Cardiac septum (tissue), 1 donor: ENCODE data around the gene UBE4B. TPM values are rescaled to one million over a fixed set of nuclear protein-coding genes. Genes with fewer than 3 reads are reported as not detected.
"Not testable (repeated sequence)": the region's sequence is repeated elsewhere in the genome, so short reads cannot be mapped to it uniquely, and the experiment has no call there.

Experiments
- DNase-seq: peaks from one replicate; pipeline ENCODE4 v3.0.0-alpha.2; 2020; ENCODE audit warnings: low spot score
- intact Hi-C: fragments of 100-400 bp; cut with DNase I; formaldehyde crosslinking; loops from one replicate; pipeline ENCODE4 v1.14.0; 2022
- total RNA-seq: library from RNA; stranded (reverse); fragmentation: NEBNext Ultra II Directional; extraction: Animal tissue kit (Norgen Biotek cat#: 25700); gene quantifications from one replicate; pipeline ENCODE4 v1.2.1, GENCODE V29; 2021
- donor health status: DM: no; HTN: no; CAD: no.

The UBE4B gene
- total RNA-seq, 1 donor from 2014 or later: 62.1 TPM

DNA sequence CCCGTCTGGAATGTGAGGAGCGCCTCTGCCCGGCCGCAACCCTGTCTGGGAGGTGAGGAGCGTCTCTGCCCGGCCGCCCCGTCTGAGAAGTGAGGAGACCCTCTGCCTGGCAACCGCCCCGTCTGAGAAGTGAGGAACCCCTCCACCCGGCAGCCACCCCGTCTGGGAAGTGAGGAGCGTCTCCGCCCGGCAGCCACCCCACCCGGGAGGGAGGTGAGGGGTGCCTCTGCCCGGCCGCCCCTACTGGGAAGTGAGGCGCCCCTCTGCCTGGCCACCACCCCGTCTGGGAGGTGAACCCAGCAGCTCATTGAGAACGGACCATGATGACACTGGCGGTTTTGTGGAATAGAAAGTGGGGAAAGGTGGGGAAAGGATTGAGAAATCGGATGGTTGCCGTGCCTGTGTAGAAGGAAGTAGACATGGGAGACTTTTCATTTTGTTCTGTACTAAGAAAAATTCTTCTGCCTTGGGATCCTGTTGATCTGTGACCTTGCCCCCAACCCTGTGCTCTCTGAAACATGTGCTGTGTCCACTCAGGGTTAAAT is 3.7 kb upstream of the UBE4B start:
- intact Hi-C loops, DNase-seq: not testable (repeated sequence)

- intact Hi-C loops: loop anchor here (5.0 kb wide), 2 partner anchors 76 to 154 kb away; no protein-coding TSS in a partner anchor
- no peak for DNase-seq
These were observed 1.3 kb upstream of the UBE4B start for GRCh38 chr1:10031461-10031860.

DNA sequence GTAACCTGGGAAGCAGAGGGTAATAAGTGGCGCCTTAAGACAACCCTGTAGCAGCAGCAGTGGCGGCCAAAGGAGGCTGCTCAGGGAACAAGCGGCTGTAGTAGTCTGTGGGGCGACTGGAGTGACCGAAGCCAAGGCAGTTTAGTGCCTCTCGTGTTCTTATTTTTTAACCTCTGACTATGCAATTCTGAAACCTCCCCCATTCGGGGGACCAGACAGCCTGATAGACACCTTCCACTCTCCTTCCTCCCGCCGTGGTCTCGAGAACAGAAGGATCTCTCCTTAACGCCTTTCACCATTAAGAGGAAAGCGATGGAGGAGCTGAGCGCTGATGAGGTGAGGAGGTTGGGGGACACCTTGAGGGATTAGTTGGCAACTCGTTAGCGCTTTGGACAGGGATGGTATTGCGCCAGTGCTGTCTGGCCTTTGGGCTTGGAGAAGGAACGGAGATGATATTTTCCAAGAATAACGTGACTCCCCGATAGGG is 644 bp downstream of the UBE4B start:
- intact Hi-C loops: loop anchor here (2.0 to 5.0 kb wide), 4 partner anchors 74 to 156 kb away; partner anchors contain the start of genes LZIC and NMNAT1
- no peak for DNase-seq

DNA sequence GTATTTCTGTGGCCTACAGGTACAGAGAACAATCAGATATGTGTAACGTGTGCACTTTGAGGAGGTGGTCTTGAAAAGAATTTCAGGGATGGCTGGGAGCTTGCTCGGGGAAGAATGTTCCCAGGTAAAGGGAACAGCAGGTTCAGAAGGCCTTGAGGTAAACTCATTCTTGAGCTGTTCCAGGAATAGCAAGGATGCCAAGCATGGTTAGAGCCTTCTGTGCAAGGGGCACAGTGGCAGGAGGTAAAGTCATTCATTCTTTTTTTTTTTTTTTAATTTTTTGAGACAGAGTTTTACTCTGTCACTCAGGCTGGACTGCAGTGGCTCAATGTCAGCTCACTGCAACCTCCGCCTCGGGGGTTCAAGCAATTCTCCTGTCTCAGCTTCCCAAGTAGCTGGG is 10.0 kb downstream of the UBE4B start:
- intact Hi-C loops: no loop called here

DNA sequence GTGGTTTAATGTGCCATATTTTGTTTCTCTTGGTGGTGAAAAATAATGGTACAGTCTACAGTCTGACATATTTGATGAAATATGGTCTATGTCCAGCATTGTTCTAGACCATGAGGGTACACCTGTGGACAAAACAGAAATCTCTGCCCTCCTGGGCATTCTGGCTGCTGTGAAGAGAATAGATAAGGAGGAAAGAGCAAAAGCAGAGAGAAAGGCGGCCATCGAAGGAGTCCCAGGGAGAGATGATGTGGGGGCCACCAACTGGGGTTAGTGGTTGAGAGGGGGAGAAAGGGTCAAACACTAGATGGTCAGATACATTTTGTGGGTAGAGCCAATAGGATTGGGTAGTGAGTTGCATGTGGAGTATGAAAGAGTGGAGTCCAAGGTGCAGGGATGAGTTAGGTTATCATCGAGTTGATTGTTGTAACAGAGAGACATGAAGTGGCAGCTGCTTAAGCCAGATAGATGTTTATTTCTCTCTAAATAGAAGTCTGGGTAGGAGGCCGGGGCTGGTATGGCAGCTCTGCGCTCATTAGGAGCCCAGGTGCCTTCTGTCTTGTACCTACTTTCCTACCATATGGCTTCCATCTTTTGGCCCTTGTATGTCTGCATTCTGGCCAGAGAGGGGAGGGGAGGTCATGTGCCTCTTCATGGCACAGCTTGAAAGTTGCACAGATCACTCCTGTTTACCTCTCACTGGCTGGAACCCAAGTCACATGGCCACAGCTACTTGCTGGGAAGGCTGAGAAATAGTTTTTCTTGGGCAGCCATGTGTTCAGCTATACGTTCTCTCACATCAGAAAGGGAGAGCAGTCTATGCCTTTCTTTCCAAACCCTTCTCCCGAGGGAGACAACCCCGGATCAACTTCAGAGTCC is 13.0 kb downstream of the UBE4B start:
- DNase-seq: no peak
- intact Hi-C loops: no loop called here

More for the DNA sequence above, 10.0 kb downstream of the UBE4B start:
- DNase-seq: no peak

GRCh38 chr1:10046356-10047085 is 13.8 kb downstream of the UBE4B start:
- intact Hi-C loops: no loop called here
- DNase-seq: no peak

GRCh38 chr1:10048601-10049000 is 15.8 kb downstream of the UBE4B start:
- intact Hi-C loops: no loop called here
- no peak for DNase-seq

- no peak for DNase-seq
- intact Hi-C loops: no loop called here
These were observed 17.9 kb downstream of the UBE4B start for GRCh38 chr1:10050611-10051010.

DNA sequence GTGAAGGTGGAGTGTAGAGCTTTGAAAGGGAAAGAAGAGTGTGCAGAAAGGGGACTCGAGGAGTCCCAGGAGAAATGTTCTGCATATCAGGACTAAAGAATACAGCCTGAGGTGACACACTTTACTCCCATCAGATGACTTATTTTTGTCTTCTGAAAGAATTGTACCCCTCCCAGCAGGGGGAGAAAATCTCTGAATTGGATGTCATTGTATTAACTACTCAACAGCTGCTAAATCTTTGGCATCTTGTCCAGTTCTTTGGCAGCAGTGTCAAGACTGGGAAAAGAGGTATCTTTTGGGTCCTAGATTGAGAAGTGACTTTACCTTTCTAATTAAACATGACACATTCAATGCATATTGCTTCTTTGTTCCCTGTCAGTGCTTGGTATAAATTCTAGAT is 18.9 kb downstream of the UBE4B start:
- intact Hi-C loops: no loop called here

DNA sequence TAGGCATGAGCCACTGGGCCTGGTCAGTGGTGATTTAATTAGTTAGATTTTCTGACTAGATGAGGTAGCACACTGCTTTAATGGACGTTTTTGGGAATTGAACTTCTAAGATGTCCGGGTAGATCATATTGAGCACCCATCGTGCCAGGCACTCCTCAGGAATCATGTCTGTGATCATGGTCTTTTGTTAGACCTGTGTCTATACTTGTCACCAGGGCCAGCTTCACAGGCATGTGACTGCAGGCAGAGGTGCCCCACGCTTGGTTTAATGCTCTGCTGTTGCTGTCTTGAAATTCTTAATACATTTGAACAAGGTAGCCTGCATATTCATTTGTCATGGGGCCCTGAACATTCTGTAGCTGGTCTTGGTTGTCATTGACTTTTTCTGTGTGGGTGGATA is 19.6 kb downstream of the UBE4B start:
- DNase-seq: no peak

More for the DNA sequence above, 18.9 kb downstream of the UBE4B start:
- DNase-seq: no peak

DNA sequence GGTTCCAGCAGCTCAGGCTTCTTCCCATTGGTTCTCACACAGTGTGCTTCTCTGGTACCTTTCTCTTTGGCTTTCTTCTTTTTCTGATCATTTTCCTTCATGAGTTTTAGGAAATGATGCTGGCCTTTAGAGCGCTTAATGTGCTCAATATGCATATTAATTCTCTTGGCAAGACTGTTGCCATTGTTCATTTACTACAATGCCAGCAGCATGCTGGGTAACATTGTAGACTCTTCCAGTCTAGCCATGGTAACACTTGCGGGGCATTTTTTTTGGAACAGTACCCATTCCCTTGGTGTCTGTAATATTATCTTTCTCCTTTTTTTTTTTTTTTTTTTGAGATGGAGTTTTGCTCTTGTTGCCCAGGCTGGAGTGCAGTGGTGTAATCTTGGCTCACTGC is 21.7 kb downstream of the UBE4B start:
- intact Hi-C loops: no loop called here
- no peak for DNase-seq

More for the DNA sequence above, 19.6 kb downstream of the UBE4B start:
- intact Hi-C loops: no loop called here

GRCh38 chr1:10056599-10056987 is 23.8 kb downstream of the UBE4B start:
- no peak for DNase-seq
- intact Hi-C loops: no loop called here

DNA sequence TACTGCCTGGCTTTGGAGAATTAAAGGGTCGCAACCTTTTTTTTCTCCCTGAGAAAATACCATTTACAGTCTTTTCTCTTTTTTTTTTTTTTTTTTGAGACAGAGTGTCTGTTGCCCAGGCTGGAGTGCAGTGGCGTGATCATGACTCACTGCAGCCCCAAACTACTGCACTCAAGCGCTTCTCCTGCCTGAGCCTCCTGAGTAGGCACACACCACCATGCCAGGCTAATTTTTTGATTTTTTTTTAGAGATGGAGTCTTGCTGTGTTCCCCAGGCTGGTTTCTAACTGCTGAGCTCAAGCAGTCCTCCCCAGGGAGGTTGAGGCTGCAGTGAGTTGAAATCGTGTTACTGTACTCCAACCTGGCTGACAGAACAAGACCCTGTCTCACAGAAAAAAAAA is 24.6 kb downstream of the UBE4B start:
- intact Hi-C loops: no loop called here
- no peak for DNase-seq

GRCh38 chr1:10057796-10058195 is 25.0 kb downstream of the UBE4B start:
- no peak for DNase-seq
- intact Hi-C loops: no loop called here

DNA sequence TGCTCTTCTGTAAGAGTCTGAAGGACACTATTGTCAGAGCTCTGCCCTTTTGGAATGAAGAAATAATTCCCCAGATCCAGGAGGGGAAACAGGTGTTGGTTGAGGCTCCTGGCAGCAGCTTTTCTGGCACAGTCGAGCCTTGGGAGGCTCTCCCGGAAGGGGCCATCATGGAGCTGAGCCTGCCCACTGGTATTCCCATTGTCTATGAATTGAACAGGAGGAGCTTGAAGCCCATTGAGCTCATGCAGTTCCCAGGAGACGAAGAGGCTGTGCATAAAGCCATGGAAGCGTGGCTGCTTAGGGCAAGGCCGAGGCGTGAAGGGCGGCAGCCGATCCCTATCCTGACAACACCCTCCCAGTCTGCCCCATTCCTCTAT is 26.6 kb downstream of the UBE4B start:
- no peak for DNase-seq
- intact Hi-C loops: no loop called here

GRCh38 chr1:10060311-10061100 is 27.7 kb downstream of the UBE4B start:
- DNase-seq: no peak
- intact Hi-C loops: no loop called here

DNA sequence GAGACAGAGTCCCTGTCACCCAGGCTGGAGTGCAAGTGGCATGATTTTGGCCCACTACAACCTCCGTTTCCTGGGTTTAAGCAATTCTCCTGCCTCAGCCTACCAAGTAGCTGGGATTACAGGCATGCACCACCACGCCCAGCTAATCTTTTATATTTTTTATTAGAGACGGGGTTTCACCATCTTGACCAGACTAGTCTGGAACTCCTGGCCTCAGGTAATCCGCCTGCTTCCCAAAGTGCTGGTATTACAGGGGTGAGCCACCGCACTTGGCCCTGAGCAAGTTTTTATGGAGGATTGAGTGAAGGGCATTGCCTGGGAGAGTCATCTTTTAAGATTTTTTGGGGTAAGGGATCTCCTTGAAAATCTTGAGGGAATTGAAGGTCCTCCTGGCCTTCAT is 28.5 kb downstream of the UBE4B start:
- no peak for DNase-seq
- intact Hi-C loops: no loop called here

DNA sequence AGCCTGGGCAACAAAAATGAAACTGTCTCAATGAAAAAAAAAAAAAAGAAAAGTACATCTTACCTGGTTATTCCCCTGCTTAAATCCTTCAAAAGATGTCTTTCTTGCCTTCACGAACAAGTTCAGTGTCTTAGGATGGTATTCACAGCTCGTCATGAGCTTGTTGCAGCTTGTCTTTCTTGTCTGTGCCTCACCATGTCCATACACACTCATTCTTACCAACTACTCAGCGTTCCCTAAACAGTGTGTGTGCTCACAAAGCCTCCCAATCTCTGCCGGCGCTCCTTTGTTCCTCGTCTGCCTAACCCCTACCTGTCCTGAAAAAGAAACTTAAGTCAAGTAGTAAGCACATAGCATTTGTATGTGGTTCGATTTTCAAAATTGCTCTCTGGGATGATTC is 31.1 kb downstream of the UBE4B start:
- intact Hi-C loops: no loop called here
- no peak for DNase-seq
